ENCODE results near the gene KRT72.

The KRT72 gene

GRCh38 chr12:52600941-52601481 is at the start of gene KRT72:
Gene KRT72, minus strand, starts transcription at chr12:52601463. Its CDS starts 11 bp downstream, at chr12:52601452.
- Histone ChIP-seq H3K9me3 (ENCODE audit: control insufficient read depth, low read length) (no peaks in the 10 kb centered on the region), H3K27me3 (ENCODE audit: control insufficient read depth, insufficient read depth, low read length) (peaks cover 43% of the 10 kb centered on the region), H3K4me1 (ENCODE audit: control insufficient read depth, insufficient read depth, low read length) (no peaks in the 10 kb centered on the region), H3K4me3 (ENCODE audit: low read length) (no peak within 1 kb of the TSS), H3K9ac (ENCODE audit: low read length) (no peak within 1 kb of the TSS), H3K36me3 (ENCODE audit: control insufficient read depth, insufficient read depth, low read length) (no peaks in the 10 kb centered on the region)

- H3K4me3 ChIP-seq (ENCODE audit: low read length) = no peak overlapping the region
- H3K27me3 ChIP-seq (ENCODE audit: control insufficient read depth, insufficient read depth, low read length) = peaks cover 4% of the 10 kb centered on the region
- no peaks in the 10 kb centered on the region for H3K36me3 ChIP-seq (ENCODE audit: control insufficient read depth, insufficient read depth, low read length)
- H3K4me1 ChIP-seq (ENCODE audit: control insufficient read depth, insufficient read depth, low read length) = peaks cover 12% of the 10 kb centered on the region
- no peaks in the 10 kb centered on the region for H3K9me3 ChIP-seq (ENCODE audit: control insufficient read depth, low read length)
- no peak overlapping the region for H3K9ac ChIP-seq (ENCODE audit: low read length)
These were observed 49.3 kb upstream of the KRT72 start for GRCh38 chr12:52650520-52651081.

- Histone ChIP-seq H3K9ac (ENCODE audit: low read length) (no peak overlapping the region), H3K27me3 (ENCODE audit: control insufficient read depth, insufficient read depth, low read length) (peaks cover 4% of the 10 kb centered on the region), H3K4me1 (ENCODE audit: control insufficient read depth, insufficient read depth, low read length) (peaks cover 21% of the 10 kb centered on the region), H3K9me3 (ENCODE audit: control insufficient read depth, low read length) (no peaks in the 10 kb centered on the region), H3K36me3 (ENCODE audit: control insufficient read depth, insufficient read depth, low read length) (no peaks in the 10 kb centered on the region), H3K4me3 (ENCODE audit: low read length) (no peak overlapping the region)
These were observed 47.8 kb upstream of the KRT72 start for GRCh38 chr12:52649066-52649465.

GRCh38 chr12:52648012-52648550 is 46.8 kb upstream of the KRT72 start:
- H3K9me3 ChIP-seq (ENCODE audit: control insufficient read depth, low read length) = no peaks in the 10 kb centered on the region
- H3K9ac ChIP-seq (ENCODE audit: low read length) = no peak overlapping the region
- peaks cover 4% of the 10 kb centered on the region for H3K27me3 ChIP-seq (ENCODE audit: control insufficient read depth, insufficient read depth, low read length)
- H3K4me3 ChIP-seq (ENCODE audit: low read length) = no peak overlapping the region
- H3K4me1 ChIP-seq (ENCODE audit: control insufficient read depth, insufficient read depth, low read length) = peaks cover 21% of the 10 kb centered on the region
- H3K36me3 ChIP-seq (ENCODE audit: control insufficient read depth, insufficient read depth, low read length) = no peaks in the 10 kb centered on the region

DNA sequence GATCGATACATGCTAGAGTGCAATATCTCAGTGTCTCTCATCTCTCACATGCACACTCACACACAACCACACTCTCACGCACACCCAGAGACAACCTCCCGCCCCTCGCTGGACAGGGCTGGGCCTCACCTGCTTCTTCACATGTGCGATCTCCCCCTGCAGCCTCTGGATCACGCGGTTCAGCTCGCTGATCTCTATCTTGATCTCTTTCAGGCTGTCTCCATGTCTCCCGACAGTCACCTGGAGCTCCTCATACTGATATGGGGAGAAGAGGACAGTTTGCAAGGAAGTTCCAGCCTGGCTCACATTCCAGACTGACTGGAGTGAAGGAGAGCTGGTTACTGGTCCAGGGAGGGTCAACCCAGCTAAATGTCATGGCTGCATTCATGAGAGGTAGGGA is 46.3 kb upstream of the KRT72 start:
- H3K9ac ChIP-seq (ENCODE audit: low read length) = no peak overlapping the region
- H3K36me3 ChIP-seq (ENCODE audit: control insufficient read depth, insufficient read depth, low read length) = no peaks in the 10 kb centered on the region
- no peaks in the 10 kb centered on the region for H3K9me3 ChIP-seq (ENCODE audit: control insufficient read depth, low read length)
- H3K4me1 ChIP-seq (ENCODE audit: control insufficient read depth, insufficient read depth, low read length) = peaks cover 21% of the 10 kb centered on the region
- H3K4me3 ChIP-seq (ENCODE audit: low read length) = no peak overlapping the region
- peaks cover 4% of the 10 kb centered on the region for H3K27me3 ChIP-seq (ENCODE audit: control insufficient read depth, insufficient read depth, low read length)

- Histone ChIP-seq H3K36me3 (ENCODE audit: control insufficient read depth, insufficient read depth, low read length) (no peaks in the 10 kb centered on the region), H3K4me1 (ENCODE audit: control insufficient read depth, insufficient read depth, low read length) (peaks cover 21% of the 10 kb centered on the region), H3K4me3 (ENCODE audit: low read length) (no peak overlapping the region), H3K9ac (ENCODE audit: low read length) (no peak overlapping the region), H3K27me3 (ENCODE audit: control insufficient read depth, insufficient read depth, low read length) (no peaks in the 10 kb centered on the region), H3K9me3 (ENCODE audit: control insufficient read depth, low read length) (no peaks in the 10 kb centered on the region)
These were observed 45.4 kb upstream of the KRT72 start for GRCh38 chr12:52646613-52647012.

DNA sequence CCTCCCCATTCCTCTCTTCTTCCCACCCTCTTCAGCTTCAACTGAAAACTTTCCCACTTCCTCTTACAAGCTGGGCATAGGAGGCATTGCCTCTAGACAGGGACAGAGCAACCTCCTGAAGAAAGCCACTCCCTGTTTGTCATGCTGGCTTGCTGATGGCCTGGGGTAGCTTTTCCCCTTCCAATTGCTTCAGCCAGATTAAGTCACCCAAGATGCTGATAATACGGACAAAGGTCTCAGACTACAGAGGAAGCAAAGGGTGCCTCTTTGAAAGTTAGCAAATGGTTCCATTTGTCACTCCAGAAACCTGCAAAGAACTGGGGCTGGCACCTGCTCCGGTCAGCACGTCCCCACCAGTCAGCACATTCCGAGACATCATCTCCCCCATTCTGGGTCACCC is 44.7 kb upstream of the KRT72 start:
- no peak overlapping the region for H3K9ac ChIP-seq (ENCODE audit: low read length)
- no peaks in the 10 kb centered on the region for H3K36me3 ChIP-seq (ENCODE audit: control insufficient read depth, insufficient read depth, low read length)
- H3K27me3 ChIP-seq (ENCODE audit: control insufficient read depth, insufficient read depth, low read length) = no peaks in the 10 kb centered on the region
- peaks cover 21% of the 10 kb centered on the region for H3K4me1 ChIP-seq (ENCODE audit: control insufficient read depth, insufficient read depth, low read length)
- no peak overlapping the region for H3K4me3 ChIP-seq (ENCODE audit: low read length)
- H3K9me3 ChIP-seq (ENCODE audit: control insufficient read depth, low read length) = no peaks in the 10 kb centered on the region

DNA sequence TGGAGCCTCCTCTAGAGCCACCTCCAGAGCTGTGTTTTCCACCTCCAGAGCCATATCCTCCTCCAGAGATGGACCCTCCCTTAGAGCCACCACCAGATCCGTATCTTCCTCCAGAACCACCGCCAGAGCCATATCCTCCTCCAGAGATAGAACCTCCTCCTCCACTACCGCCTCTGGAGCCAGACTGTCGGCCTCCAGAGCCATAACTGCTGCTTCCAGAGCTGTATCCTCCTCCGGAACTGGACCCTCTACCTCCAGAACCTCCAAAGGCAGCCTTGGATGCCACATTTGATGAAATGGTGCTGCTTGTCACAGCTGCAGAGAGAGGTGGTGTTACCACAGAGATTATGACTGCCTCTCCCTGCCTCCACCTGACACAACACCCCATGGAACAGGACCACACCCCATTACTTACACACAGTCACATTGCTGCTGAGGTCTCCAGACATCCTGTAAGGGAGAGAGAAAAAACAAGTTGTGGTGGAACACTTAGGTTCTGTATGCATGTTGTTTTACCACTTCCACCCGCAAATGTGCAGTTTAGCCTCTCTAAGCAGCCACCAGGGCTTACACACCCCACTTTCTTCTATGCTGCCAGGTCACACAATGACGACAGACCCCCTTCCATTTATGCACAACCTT is 44.0 kb upstream of the KRT72 start:
- no peak overlapping the region for H3K4me3 ChIP-seq (ENCODE audit: low read length)
- H3K9ac ChIP-seq (ENCODE audit: low read length) = no peak overlapping the region
- peaks cover 21% of the 10 kb centered on the region for H3K4me1 ChIP-seq (ENCODE audit: control insufficient read depth, insufficient read depth, low read length)
- no peaks in the 10 kb centered on the region for H3K9me3 ChIP-seq (ENCODE audit: control insufficient read depth, low read length)
- H3K36me3 ChIP-seq (ENCODE audit: control insufficient read depth, insufficient read depth, low read length) = no peaks in the 10 kb centered on the region
- H3K27me3 ChIP-seq (ENCODE audit: control insufficient read depth, insufficient read depth, low read length) = no peaks in the 10 kb centered on the region

DNA sequence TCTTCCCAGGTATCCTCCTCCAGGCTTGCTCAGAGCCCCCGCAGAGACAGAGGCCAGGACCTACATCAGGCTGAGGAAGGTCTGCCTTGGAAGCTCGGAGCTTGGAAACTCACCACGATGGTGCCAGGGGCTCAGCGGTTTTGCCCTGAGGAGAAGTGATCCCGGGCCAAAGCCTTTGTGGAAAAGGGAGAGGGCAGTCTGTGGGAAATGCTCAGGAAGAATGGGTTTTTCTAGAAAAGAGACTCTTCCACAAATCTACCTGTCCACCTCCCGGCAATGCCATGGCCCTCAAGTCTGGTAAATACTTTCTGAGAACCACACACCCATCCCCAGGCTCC is 42.8 kb upstream of the KRT72 start:
- H3K9me3 ChIP-seq (ENCODE audit: control insufficient read depth, low read length) = no peaks in the 10 kb centered on the region
- H3K9ac ChIP-seq (ENCODE audit: low read length) = no peak overlapping the region

GRCh38 chr12:52643233-52644077 is 42.2 kb upstream of the KRT72 start:
- Histone ChIP-seq H3K36me3 (ENCODE audit: control insufficient read depth, insufficient read depth, low read length) (no peaks in the 10 kb centered on the region), H3K9ac (ENCODE audit: low read length) (no peak overlapping the region), H3K4me3 (ENCODE audit: low read length) (no peak overlapping the region), H3K4me1 (ENCODE audit: control insufficient read depth, insufficient read depth, low read length) (peaks cover 21% of the 10 kb centered on the region), H3K27me3 (ENCODE audit: control insufficient read depth, insufficient read depth, low read length) (no peaks in the 10 kb centered on the region), H3K9me3 (ENCODE audit: control insufficient read depth, low read length) (no peaks in the 10 kb centered on the region)

More for the DNA sequence above, 42.8 kb upstream of the KRT72 start:
- Histone ChIP-seq H3K4me1 (ENCODE audit: control insufficient read depth, insufficient read depth, low read length) (peaks cover 21% of the 10 kb centered on the region), H3K4me3 (ENCODE audit: low read length) (no peak overlapping the region), H3K36me3 (ENCODE audit: control insufficient read depth, insufficient read depth, low read length) (no peaks in the 10 kb centered on the region), H3K27me3 (ENCODE audit: control insufficient read depth, insufficient read depth, low read length) (no peaks in the 10 kb centered on the region)

DNA sequence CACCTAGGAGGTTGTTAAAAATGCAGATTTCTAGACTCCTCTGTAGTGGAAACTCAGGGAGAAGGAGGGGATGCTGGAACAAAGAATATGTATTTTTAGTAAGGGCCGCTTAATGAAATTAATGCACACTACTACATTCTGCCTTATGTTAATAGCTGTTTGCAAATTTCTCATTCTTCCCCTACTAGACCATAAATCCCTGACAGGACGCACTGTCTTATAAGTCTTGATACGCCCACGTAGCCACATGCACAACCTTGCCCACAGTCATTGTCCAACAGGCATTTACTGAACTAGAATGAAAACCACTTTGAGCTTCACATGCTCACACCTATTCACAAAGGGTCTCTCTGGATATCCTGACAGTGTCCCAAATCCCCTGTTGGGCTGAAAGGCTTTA is 40.2 kb upstream of the KRT72 start:
- no peak overlapping the region for H3K9ac ChIP-seq (ENCODE audit: low read length)
- H3K4me3 ChIP-seq (ENCODE audit: low read length) = no peak overlapping the region
- no peaks in the 10 kb centered on the region for H3K9me3 ChIP-seq (ENCODE audit: control insufficient read depth, low read length)
- peaks cover 17% of the 10 kb centered on the region for H3K4me1 ChIP-seq (ENCODE audit: control insufficient read depth, insufficient read depth, low read length)
- no peaks in the 10 kb centered on the region for H3K27me3 ChIP-seq (ENCODE audit: control insufficient read depth, insufficient read depth, low read length)
- H3K36me3 ChIP-seq (ENCODE audit: control insufficient read depth, insufficient read depth, low read length) = no peaks in the 10 kb centered on the region

- Histone ChIP-seq H3K27me3 (ENCODE audit: control insufficient read depth, insufficient read depth, low read length) (peaks cover 4% of the 10 kb centered on the region), H3K36me3 (ENCODE audit: control insufficient read depth, insufficient read depth, low read length) (no peaks in the 10 kb centered on the region), H3K9me3 (ENCODE audit: control insufficient read depth, low read length) (no peaks in the 10 kb centered on the region), H3K4me3 (ENCODE audit: low read length) (no peak overlapping the region), H3K4me1 (ENCODE audit: control insufficient read depth, insufficient read depth, low read length) (no peaks in the 10 kb centered on the region), H3K9ac (ENCODE audit: low read length) (no peak overlapping the region)
These were observed 36.0 kb upstream of the KRT72 start for GRCh38 chr12:52637299-52637698.
